ENCODE data around the gene PPP4R1. TPM values are rescaled to one million over a fixed set of nuclear protein-coding genes. Genes with fewer than 3 reads are reported as not detected.

The PPP4R1 gene
- total RNA-seq, 2 donors from 2014 or later, result 73.7 to 74.9 TPM

DNA sequence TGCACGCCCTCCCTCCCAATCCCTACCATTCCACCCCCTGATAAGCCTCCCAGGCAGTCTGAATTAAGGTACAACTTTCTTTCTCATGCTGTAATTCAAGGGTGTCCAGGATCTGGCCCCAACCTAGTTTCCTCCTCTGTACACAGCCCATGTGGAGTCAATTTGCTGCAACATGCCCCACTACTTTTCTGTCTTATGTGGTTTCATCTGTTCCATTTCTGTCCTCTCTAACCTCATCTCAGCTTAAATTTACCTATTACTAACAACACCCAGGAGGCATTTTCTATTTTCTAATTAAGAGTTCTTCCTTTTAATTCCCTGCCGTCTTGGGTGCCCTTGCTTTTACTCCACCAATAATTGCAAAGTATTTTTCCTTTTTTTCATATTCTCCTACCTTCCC is 10.0 kb downstream of the PPP4R1 start:
- ATAC-seq, result no peak

DNA sequence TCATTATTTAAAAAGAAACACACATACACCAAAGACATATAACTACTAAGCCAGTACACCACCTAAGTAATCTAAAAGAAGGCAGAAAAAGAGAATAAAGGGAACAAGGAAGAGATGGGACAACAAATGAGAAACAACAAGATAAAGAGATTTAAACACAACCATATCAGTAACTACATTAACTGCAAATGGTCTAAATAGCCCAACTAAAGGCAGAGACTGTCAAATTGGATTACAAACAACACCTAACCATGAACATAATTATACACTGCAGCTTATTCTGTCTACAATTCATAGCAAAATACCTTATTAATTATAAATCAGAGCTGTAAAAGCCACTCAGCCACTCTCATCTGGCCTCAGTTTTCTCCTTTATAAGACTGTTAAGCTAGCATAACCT is 15.0 kb downstream of the PPP4R1 start:
- ATAC-seq (no peak), DNase-seq (no peak)
- intact Hi-C loops (cut with DNase I, micrococcal nuclease), result no loop called here

More for the DNA sequence above, 10.0 kb downstream of the PPP4R1 start:
- DNase-seq, result no peak
- intact Hi-C loops (cut with DNase I, micrococcal nuclease), result no loop called here

DNA sequence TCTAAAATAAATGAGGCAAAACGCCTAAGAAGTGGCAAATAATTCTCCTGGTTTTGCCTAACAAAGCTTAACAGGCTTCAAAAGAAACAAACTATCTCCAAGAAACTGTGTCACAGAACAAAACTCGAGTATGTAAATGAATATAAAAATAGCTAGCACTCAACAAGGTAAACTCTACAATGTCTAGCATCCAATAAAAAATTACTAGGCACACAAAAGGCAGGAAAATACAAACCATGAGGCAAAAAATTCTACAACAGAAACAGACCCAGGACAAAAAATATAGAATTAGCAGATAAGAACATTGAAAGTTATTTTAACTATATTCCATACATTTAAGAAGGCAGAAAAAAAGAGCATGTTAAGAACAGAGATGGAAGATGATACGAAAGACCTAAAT is 16.8 kb downstream of the PPP4R1 start:
- intact Hi-C loops (cut with DNase I, micrococcal nuclease), result no loop called here
- ATAC-seq (no peak), DNase-seq (no peak)

DNA sequence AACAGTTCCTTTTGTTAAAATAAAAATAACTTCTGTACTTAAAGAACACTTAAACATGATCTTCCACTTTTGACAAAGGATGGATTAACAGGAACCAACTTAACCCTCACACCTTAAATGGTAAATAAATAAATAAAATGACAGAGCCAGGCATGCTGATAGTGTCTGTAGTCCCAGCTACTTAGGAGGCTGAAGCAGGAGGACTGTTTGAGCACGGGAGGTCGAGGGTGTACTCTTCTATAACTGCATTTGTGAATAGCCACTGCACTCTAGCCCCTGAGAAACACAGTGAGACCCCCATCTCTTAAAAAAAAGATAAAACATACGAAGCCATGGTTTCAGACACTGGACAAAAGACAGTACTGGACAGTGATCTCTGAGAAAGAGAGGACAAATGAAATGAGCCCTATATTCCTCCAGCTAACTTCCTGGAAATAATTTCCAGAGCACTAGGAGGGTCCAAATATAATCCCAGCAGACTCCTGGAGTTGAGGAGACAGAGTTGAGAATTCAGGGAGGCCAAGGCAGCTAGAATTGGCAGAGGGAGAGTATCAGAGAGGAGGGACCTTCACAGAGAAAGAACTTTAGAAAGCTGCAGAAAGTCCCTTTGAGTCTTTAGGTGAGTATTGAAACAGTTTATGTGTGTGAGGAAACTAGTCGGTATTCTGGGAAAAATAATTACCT is 17.4 kb downstream of the PPP4R1 start:
- intact Hi-C loops (cut with DNase I, micrococcal nuclease), result no loop called here
- DNase-seq (no peak), ATAC-seq (no peak)

DNA sequence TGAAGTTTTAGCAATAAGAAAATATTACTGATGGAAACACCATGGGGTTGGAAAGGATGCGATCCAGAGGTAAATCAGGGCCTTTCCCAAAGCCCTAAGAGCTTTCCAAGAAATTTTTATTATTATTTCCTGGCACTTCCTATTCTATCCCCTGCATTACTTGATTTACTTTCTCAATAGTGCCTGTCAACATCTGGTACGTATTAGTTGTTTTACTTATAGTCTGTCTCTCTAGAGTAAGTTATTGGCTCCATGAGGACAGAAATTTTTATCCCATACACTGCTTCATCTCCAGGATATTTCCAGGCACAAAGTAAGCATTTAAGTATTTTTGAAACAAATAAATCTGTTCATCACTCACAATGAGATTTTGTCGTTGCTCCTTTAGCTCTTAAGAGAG is 18.1 kb downstream of the PPP4R1 start:
- DNase-seq (no peak), ATAC-seq (no peak)
- intact Hi-C loops (cut with DNase I, micrococcal nuclease), result no loop called here

DNA sequence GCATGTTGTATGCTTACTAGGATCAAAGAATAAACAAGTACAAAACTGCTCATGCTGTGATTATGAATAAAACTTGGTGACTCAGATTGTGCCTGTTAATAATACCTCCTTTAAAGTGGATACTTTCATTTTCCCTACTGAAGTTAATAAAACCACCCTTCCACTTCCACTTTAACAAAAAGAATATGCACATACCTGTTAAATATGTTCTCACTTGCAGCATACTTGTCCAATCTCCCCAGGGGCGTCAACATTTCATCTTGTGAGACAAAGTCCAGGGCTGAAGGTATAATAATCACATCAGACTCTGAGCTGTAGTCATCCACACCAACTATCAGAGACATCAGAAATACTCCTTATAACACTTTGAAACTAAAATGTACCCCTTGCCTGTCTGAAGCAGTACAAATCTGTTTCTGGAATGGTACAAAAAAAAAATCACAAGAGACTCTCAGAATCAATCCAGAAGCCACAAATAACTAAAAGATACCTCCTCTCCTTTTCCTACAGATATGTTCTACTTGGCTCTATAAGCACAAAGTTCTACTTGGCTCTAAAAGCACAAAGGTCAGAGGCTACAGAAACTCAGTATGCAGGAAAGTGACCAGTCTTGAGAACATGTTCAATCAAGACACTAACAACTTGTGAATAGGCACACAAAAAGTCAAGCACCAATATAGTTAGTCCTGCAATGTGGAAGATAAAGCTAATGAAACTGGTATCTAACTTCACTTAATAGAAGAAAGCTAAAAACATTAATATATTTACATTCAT is 19.3 kb downstream of the PPP4R1 start:
- intact Hi-C loops (cut with DNase I, micrococcal nuclease), result no loop called here
- no peak for DNase-seq
- ATAC-seq, result peak; percentile 97

DNA sequence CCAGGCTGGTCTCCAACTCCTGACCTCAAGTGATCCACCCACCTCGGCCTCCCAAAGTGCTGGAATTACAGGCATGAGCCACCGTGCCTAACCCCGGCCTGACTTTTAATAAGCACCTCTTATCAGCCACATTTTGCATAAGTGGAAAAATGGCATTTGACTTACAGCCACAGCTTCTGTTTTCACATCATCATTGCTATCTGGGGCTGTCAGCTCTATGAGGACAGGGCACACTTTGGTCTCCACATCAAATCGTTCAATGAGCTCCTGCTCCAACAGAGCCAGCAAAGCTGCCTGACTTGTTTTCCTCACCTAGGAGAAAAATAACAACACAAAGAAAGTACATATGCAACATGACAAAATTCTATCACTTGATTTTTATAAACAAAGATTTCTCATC is 26.4 kb downstream of the PPP4R1 start:
- no peak for ATAC-seq
- intact Hi-C loops (cut with DNase I, micrococcal nuclease), result loop anchor here in 1 of 2 donors (10.0 kb wide), 1 partner anchor 357 kb away; no protein-coding TSS in a partner anchor
- no peak for DNase-seq

DNA sequence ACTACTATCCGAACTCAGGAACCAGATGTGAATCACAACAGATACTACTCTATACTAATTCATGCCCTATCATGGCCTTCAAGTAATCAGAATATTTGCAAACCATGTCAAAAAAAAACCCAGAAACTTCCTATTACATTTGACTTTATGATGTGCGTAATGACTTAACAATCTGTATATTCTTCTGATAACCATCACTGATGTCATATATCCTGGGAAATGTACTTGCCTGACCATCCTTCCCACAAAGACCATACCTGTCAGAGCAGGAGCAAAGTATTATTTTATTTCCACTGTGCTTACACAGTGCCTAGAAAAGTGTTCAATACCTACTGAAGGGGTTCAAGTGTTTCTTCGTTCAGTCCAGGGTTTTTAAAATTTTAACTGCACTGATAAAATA is 27.5 kb downstream of the PPP4R1 start:
- intact Hi-C loops (cut with DNase I, micrococcal nuclease), result loop anchor here in 1 of 2 donors (10.0 kb wide), 1 partner anchor 358 kb away; no protein-coding TSS in a partner anchor

DNA sequence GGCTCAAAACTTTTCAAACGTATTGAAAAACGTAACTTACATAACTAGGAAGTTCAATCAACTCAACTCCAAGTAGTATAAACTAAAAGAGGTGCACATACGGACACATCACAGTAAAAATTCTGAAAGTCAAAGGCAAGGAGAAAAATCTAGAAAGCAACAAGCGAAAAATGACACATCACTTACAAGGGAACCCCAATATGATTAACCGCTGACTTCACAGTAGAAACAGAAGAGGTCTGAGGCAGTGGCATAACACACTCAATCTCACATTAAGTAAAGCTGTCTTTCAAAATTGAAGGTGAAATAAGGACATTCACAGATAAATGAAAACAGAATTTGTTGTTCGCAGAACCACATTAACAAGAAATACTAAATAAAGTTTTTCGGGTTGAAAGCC is 32.7 kb downstream of the PPP4R1 start:
- DNase-seq (no peak), ATAC-seq (no peak)
- intact Hi-C loops (cut with DNase I, micrococcal nuclease), result loop anchor here in 1 of 2 donors (10.0 kb wide), 1 partner anchor 363 kb away; no protein-coding TSS in a partner anchor

More for the DNA sequence above, 27.5 kb downstream of the PPP4R1 start:
- DNase-seq (no peak), ATAC-seq (peak; percentile 61)

DNA sequence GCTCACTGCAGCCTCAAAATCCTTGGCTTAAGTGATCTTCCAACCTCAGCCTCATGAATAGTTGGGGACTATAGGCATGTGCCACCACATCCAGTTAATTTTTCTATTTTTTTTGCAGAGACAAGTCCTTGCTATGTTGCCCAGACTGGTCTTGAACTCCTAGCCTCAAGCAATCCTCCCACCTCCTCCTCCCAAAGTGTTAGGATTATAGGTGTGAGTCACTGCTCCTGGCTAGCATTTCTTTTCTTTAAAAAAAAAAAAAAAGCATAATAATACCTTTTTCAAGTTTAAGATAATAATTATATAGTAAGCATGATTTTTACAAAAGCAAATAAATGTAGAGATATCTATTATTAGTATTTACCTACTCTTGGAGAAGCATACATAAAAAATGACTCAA is 36.1 kb downstream of the PPP4R1 start:
- ATAC-seq (no peak), DNase-seq (no peak)
- intact Hi-C loops (cut with DNase I, micrococcal nuclease), result no loop called here

DNA sequence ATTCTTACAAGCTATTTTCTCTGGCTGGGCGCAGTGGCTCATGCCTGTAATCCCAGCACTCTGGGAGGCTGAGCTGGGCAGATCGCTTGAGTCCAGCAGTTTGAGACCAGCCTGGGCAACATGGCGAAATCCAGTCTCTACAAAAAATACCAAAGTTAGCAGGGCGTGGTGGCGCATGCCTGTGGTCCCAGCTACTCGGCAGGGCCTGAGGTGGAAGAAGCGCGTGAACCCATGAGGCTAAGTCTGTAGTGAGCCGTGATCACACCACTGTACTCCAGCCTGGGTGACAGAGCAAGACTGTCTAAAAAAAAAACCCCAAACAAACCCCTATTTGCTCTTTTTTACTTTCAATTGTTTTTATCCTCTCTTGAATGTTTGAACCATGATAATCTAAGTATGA is 37.0 kb downstream of the PPP4R1 start:
- ATAC-seq (no peak), DNase-seq (no peak)
- intact Hi-C loops (cut with DNase I, micrococcal nuclease), result no loop called here

DNA sequence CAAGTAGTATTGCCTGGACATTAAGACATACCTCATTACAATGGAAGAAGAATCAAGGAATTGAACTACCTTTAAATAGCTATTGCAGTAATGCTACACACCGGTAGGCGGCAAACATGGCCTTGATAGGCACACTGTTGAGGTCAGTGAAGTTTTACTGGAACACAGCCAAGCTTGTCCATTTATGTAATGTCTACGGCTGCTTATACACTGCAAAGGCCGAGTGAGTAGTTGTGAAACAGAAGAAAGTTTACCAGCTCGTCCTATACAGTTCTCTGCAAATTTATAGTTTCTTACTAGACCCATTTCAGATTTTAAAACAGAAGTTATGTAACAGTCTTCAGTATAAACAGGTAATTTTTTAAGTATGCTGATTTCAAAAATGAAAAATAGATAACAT is 38.8 kb downstream of the PPP4R1 start:
- ATAC-seq, result peak; percentile 90
- intact Hi-C loops (cut with DNase I, micrococcal nuclease), result no loop called here

DNA sequence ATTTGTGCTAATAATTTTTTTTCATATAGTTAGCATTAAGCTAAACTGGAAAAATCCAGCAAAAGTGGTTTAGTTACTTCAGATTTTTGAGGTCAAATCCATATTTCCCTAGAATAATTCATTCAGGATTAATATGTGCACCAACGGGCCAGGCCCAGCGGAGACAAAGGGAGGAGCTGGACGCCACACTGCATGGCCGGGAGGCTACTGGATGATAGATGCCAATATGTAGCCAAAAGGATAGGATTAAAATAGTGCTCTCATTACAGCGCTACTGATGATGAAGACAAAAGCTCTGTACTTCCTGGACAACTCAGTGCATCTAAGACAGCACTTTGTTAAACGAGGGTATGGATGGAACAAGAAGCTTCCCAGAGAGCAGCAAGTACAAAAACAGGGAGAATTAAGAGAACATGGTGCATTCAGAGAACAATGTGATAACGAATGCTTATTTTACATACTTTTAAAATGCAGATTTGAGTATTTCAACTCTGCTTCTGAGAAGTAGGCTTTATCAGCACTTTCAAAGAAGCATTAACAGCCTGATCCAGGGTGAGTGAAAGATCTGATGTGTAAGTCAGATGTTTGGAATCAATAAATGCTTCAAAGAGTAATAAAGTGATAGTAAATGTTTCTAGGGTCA is 39.8 kb downstream of the PPP4R1 start:
- intact Hi-C loops (cut with DNase I, micrococcal nuclease), result no loop called here
- ATAC-seq, result no peak
- DNase-seq, result no peak

More for the DNA sequence above, 38.8 kb downstream of the PPP4R1 start:
- DNase-seq, result peak; percentile 78 to 79

DNA sequence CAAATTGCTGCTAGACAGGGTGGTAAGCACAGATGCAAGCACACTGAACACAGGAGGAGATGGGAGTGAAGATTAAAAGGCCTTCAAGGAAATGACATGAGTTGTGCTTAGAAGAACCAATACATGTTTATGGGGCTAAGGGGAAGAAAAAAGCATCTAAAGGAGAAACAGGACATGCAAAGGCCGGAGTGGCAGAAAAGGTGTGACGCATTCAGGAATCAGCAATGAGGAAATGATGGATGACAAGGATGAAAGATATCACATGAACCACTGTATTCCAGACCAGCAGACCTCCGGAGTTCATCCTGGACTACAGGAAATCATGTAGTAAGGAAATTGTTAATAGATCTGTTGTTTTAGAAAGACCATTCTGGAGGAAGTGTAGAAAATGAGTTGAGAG is 42.8 kb downstream of the PPP4R1 start:
- intact Hi-C loops (cut with DNase I, micrococcal nuclease), result no loop called here
- ATAC-seq (peak; percentile 47), DNase-seq (no peak)

DNA sequence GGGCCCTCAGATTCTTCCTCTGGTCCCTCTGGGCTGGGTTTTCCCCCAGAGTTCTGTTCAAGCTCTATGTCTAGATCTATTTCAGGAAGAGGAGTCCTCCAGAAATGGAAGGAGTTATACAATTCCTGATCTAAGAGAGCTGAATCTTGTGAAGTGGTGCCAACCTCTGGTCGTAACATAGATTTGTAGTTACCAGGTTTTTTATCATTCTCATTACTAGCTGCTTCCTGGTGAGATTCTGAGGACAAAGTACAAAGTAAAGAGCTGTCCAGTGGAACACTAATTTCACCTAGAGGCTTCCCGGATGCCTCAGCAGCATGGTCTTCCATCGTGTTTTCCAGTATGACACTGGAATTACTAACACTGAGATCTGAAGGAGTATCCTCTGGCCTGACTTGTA is 44.1 kb downstream of the PPP4R1 start:
- peak; percentile 77 for ATAC-seq
- no peak for DNase-seq
- intact Hi-C loops (cut with DNase I, micrococcal nuclease), result no loop called here

DNA sequence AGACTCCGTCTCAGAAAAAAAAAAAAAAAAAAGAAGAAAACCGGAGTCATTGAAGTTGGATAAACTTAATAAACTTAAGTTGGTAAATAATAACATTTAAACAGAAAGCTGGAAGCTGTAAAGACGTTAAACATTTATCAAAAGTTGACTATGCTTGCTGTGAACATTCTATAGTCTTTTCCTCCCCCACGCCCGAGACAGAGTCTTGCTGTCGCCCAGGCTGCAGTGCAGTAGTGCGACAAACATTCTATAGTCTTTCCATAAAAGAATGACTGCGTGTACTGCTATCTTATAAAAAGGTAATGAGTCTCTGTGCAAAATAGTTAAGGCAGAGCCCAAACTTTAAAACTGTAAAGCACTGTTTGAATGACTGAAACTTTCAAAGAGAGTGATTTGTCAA is 45.2 kb downstream of the PPP4R1 start:
- intact Hi-C loops (cut with DNase I, micrococcal nuclease), result no loop called here
- peak; percentile 81 for ATAC-seq
- DNase-seq, result peak in 1 of 2 donors; percentile 47

DNA sequence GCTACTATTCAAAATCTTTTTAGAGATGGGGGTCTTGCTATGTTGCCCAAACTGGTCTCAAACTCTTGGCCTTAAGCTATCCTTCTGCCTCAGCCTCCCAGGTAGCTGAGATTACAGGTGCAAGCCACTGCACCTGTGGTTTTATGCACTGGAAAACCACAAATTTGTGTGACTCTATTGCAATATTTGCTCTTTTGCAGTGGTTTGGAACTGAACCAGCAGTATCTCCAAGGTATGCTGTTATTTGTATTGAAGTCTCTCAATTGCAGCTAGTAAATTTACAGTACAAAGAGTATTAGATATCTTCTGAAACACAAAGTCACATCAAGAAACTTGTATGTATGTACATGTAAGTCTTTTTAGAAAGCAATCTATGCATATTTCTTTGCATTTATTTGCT is 46.2 kb downstream of the PPP4R1 start:
- intact Hi-C loops (cut with DNase I, micrococcal nuclease), result no loop called here
- ATAC-seq, result no peak
- no peak for DNase-seq

DNA sequence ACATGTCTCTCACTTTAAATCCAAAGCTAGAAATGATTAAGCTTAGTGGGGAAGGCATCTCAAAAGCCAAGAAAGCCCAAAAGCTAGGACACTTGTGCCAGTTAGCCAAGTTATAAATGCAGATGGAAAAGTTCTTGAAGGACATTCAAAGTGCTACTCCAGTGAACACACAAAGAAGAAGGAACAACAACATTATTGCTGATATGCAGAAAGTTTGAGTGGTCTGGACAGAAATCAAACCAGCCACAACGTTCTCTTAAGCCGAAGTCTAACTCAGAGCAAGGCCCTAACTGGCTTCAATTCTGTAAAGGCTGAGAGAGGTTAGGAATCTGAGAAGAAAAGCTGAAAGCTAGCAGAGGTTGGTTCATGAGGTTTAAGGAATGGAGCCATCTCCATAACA is 49.0 kb downstream of the PPP4R1 start:
- intact Hi-C loops (cut with DNase I, micrococcal nuclease), result no loop called here
- ATAC-seq (no peak), DNase-seq (no peak)

DNA sequence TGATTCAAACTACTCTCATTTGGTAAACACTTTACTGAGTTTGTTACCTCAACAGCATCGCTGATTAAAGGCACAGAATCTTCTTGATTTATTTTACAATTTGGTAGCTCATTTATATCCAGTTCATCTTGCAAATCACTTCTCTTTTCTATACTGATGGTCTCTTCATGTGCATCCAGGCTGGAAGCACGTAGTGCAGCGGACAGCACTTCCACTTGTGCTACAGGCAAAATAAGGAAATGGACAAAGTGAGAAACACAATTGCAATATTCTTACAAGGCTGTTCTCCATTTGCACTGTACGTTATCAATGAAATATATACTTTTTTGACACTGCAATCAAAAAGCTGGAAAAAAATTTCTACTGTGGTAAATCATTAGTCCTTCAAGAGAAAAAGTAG is 51.0 kb downstream of the PPP4R1 start:
- DNase-seq, result no peak
- ATAC-seq, result no peak
- intact Hi-C loops (cut with DNase I, micrococcal nuclease), result no loop called here

DNA sequence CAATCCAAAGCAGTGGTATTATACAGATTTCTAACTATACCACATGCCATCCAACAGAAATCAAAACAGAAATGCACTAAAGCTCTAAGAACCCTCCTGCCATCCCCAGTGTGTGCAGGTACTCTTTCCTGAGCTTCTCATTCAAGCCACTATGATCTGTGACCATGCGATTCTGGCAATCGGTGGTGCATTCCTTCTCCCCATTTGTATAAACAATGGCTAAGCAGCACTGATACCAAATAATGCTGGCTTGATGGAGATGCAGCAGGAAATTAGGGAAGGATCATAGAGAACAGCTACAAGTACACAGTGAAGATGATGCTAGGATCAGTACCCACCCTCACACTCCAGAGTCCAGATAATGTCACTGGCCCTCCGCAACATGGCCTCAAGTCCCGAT is 51.8 kb downstream of the PPP4R1 start:
- no peak for ATAC-seq

More for the DNA sequence above, 51.8 kb downstream of the PPP4R1 start:
- no peak for DNase-seq
- intact Hi-C loops (cut with DNase I, micrococcal nuclease), result no loop called here

Data from left colon (tissue), 2 donors.